Panc1 (cell line): ENCODE results near the gene PDSS1.
"Not testable (repeated sequence)": the region's sequence is repeated elsewhere in the genome, so short reads cannot be mapped to it uniquely, and the experiment has no call there.

Source experiments
- POLR2AphosphoS5 ChIP-seq: IDR thresholded peaks from 2 replicates; pipeline ENCODE4 v1.6.1; 2012; ENCODE audit warnings: mild to moderate bottlenecking, low read depth, low read length, moderate library complexity
- TCF7L2 ChIP-seq: IDR thresholded peaks from 2 replicates; pipeline ENCODE4 v1.6.1; 2011; ENCODE audit warnings: mild to moderate bottlenecking, low read depth, low read length, inconsistent platforms
- TF ChIP-seq, protein P1 (sequence below): fragments of 450-650 bp; IDR thresholded peaks from 2 replicates; pipeline ENCODE4 v1.5.1; 2017; ENCODE audit warnings: mild to moderate bottlenecking
- TF ChIP-seq, protein P2 (sequence below), 2 experiments: IDR thresholded peaks; 2 replicates each; pipeline ENCODE4 v1.6.1; 2011 to 2012; ENCODE audit warnings: low read depth in 2 of 2, control low read depth in 1 of 2, low read length in 1 of 2, mild to moderate bottlenecking in 1 of 2, moderate library complexity in 1 of 2; ENCODE audit not compliant: insufficient read depth in 1 of 2

DNA sequence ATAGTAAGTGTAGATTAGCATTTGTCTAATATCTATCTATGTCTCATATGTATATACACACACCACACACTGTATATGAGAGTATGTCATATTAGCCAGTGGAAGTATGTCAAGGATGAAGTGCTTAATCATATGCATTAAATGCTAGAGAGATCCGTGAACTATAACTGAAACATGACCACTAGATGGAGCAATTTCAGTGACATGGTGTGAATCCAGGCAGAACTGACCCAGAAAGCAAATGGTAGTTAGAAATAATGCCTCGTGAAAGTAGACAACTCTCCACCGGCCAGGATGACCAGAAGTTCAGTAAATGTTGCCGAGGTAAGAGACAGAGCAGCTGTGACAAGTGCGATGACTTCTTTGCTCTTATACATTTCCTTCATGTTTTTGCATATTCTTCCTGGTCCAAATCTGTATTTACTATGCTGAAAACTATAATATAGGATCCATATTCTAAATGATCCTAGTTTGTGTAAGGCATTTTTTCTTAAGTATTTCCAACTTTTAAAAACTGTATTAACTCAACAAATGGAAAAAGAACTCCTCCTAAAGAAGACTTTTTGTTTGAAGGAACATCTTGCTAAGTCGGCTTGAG, 12.7 kb upstream of the PDSS1 start:
- TF ChIP-seq, protein P1, sequence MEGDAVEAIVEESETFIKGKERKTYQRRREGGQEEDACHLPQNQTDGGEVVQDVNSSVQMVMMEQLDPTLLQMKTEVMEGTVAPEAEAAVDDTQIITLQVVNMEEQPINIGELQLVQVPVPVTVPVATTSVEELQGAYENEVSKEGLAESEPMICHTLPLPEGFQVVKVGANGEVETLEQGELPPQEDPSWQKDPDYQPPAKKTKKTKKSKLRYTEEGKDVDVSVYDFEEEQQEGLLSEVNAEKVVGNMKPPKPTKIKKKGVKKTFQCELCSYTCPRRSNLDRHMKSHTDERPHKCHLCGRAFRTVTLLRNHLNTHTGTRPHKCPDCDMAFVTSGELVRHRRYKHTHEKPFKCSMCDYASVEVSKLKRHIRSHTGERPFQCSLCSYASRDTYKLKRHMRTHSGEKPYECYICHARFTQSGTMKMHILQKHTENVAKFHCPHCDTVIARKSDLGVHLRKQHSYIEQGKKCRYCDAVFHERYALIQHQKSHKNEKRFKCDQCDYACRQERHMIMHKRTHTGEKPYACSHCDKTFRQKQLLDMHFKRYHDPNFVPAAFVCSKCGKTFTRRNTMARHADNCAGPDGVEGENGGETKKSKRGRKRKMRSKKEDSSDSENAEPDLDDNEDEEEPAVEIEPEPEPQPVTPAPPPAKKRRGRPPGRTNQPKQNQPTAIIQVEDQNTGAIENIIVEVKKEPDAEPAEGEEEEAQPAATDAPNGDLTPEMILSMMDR: peak; percentile 69
- not testable (repeated sequence) for TF ChIP-seq POLR2AphosphoS5, TCF7L2
- TF ChIP-seq, protein P2, sequence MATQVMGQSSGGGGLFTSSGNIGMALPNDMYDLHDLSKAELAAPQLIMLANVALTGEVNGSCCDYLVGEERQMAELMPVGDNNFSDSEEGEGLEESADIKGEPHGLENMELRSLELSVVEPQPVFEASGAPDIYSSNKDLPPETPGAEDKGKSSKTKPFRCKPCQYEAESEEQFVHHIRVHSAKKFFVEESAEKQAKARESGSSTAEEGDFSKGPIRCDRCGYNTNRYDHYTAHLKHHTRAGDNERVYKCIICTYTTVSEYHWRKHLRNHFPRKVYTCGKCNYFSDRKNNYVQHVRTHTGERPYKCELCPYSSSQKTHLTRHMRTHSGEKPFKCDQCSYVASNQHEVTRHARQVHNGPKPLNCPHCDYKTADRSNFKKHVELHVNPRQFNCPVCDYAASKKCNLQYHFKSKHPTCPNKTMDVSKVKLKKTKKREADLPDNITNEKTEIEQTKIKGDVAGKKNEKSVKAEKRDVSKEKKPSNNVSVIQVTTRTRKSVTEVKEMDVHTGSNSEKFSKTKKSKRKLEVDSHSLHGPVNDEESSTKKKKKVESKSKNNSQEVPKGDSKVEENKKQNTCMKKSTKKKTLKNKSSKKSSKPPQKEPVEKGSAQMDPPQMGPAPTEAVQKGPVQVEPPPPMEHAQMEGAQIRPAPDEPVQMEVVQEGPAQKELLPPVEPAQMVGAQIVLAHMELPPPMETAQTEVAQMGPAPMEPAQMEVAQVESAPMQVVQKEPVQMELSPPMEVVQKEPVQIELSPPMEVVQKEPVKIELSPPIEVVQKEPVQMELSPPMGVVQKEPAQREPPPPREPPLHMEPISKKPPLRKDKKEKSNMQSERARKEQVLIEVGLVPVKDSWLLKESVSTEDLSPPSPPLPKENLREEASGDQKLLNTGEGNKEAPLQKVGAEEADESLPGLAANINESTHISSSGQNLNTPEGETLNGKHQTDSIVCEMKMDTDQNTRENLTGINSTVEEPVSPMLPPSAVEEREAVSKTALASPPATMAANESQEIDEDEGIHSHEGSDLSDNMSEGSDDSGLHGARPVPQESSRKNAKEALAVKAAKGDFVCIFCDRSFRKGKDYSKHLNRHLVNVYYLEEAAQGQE (IDR thresholded peaks at IDR 0.05; ENCODE audit: insufficient read depth in 1 of 2, low read depth in 2 of 2, low read length in 1 of 2): not testable (repeated sequence)
